Stimulated activated CD8-positive, alpha-beta memory T cell treated with anti-CD3 and anti-CD28 coated beads, Interleukin-4, amount 100 ng/mL, for 24 hours (primary cell): ENCODE data around the gene VPS16.
"Not testable (repeated sequence)": the region's sequence is repeated elsewhere in the genome, so short reads cannot be mapped to it uniquely, and the experiment has no call there.

Experiments
- DNase-seq: peaks from one replicate; pipeline ENCODE4 v3.0.0-alpha.2; 2020; ENCODE audit warnings: low read depth

VPS16 gene

DNA sequence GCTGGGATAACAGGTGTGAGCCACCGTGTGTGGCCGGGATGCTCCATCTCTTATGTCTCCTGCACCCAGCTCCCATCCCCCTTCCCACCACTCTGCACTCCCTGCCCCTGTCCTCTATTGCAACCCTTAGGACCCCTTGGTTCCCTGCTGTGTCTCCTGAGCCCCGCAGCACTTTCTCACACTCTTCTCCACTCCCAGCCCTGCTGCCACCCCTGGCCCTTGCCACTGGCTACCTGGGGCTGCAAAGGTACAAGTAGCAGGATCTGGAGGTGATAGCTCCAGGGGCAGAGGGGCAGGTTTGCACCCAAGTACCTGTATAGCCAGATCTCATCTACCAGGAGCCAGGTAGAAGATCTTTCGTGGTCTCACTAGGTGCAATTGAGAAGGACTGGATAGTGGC lies 33.5 kb upstream of the VPS16 start:
- DNase-seq, result no peak

DNA sequence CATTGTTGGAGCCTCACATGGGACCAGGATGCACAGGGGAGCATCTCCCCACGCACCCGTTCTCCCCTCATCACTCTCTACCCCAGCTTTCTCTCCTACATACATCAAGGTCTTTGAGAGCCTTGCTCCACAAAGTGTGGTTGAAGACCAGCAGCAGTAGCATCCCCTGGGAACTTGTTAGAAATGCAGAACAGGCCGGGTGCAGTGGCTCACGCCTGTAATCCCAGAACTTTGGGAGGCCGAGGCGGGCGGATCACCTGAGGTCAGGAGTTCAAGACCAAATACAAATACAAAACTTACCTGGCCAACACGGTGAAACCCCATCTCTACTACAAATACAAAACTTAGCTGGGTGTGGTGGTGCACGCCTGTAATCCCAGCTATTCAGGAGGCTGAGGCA lies 32.6 kb upstream of the VPS16 start:
- not testable (repeated sequence) for DNase-seq

DNA sequence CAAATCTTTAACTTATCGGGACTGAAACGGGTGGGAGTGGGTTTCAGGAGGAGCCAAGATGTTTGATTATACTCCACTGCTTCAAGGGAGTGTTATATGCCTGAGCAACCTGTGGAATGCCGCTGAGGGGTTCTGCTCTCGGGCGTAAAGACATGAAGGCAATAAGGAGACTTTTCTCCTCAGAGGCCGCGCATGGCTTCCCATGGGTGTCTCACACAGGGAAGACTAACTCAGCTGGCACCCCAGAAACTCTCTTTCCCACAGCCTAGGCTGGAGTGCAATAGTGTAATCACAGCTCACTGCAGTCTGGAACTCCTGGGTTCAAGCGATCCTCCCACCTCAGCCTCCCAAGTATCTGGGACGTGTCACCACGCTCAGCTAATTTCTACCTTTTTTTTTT lies 30.9 kb upstream of the VPS16 start:
- no peak for DNase-seq

DNA sequence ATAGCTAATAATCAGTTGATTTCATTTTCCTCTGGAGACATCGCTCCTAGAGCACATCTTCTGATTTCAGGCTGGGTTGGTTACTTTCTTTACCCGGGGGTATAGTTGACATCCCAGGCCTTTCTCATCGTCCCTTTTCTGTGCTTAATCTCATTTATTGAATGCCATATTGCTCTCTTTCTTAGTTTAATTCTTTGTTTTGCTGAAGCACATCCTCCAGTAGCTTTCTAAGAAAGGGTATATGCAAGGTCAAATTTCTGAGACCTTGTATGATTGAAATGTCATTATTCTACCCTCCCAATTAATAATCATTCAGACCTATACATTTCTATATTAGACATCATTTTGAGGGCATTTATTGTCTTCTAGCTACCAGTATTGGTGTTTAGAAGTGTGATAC lies 28.4 kb upstream of the VPS16 start:
- no peak for DNase-seq

DNA sequence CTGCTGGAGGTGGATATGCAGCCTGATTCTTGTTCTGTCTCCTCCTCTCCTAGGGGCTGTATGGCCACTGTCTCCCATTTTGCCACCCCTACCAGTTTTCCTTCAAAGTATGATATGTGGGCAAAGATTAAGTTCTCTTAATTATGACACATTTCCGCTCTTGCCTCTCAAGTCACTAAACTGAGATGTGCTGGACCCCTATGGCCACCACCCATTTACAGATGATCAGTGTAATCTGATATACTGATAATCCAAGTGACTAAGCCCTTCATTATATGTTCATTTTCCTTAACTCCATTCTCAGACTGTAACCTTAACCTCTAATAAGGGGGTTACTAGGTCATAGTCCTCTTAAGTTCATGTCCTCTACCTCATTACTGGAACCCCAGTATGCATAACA lies 26.5 kb upstream of the VPS16 start:
- DNase-seq, result no peak

DNA sequence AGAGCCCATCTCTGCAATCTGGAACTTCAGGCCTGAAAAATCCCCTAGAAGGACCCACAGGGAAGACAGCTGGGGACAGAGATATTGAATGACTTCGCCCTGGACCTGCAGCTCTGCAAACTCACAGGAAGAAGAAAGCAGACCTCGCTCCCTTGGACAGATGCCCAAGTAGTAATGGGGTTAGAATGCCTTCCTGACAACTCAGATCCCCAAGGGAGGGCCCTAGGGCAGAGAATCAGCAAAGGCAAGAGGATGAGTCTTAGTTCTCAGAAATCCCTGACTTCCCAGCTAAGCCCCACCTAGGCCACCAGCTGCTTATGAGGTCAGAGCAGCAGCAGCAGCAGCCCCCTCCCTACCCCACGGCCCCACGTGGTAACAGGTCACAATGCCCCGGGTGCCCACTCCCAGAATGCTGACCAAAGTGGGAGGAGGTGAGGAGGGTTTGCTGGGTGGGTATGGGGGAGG lies 25.9 kb upstream of the VPS16 start, which contains the start of gene C20orf141:
Gene C20orf141 (plus strand): TSS at position 401 of the 465 bp plus-strand sequence. CDS start 198 bp downstream, outside the sequence.
- no peak for DNase-seq

DNA sequence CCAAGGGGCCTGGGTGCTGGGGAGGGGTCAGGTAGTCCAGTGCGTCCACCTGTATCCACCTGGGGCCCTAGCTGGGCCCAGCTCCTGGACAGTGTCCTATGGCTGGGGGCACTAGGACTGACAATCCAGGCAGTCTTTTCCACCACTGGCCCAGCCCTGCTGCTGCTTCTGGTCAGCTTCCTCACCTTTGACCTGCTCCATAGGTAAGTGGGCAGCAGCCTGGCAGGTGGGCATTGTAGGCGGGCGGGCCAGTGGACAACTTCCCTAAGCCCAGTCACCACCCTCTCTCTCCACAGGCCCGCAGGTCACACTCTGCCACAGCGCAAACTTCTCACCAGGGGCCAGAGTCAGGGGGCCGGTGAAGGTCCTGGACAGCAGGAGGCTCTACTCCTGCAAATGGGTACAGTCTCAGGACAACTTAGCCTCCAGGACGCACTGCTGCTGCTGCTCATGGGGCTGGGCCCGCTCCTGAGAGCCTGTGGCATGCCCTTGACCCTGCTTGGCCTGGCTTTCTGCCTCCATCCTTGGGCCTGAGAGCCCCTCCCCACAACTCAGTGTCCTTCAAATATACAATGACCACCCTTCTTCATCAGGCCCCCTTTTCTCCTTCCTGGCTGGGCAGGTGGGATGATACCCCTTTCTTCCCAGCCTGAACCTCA lies 25.2 kb upstream of the VPS16 start:
- DNase-seq, result no peak

DNA sequence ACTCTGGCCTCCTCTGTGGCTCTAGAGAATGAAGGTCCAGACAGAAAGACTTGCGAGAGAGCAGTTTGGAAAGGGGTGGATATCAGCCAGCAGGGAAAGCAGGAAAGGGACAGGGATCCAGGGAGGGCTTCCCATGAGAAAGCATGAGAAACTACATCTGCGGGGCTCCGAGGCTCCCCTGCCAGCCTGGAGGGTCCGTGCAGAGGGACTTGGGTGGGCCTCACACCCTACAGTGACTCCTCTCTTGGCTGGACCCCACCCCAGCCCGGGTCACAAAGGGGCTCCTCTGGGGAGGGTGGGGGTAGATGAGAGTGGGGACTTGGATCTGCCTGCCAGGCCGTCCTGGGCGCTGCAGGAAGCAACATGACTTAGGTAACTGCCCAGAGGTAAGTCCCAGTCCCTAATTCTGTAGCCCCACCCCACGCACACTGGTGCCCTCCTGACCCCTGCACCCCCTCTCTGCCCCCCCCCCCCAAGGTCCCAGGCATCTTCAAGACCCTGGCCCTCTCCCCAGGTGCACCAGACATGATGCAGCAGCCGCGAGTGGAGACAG lies 24.4 kb upstream of the VPS16 start, which contains the start of gene TMEM239:
Gene TMEM239 (plus strand): TSS at position 335 of the 553 bp plus-strand sequence. CDS start 191 bp downstream, at position 526.
- no peak for DNase-seq

DNA sequence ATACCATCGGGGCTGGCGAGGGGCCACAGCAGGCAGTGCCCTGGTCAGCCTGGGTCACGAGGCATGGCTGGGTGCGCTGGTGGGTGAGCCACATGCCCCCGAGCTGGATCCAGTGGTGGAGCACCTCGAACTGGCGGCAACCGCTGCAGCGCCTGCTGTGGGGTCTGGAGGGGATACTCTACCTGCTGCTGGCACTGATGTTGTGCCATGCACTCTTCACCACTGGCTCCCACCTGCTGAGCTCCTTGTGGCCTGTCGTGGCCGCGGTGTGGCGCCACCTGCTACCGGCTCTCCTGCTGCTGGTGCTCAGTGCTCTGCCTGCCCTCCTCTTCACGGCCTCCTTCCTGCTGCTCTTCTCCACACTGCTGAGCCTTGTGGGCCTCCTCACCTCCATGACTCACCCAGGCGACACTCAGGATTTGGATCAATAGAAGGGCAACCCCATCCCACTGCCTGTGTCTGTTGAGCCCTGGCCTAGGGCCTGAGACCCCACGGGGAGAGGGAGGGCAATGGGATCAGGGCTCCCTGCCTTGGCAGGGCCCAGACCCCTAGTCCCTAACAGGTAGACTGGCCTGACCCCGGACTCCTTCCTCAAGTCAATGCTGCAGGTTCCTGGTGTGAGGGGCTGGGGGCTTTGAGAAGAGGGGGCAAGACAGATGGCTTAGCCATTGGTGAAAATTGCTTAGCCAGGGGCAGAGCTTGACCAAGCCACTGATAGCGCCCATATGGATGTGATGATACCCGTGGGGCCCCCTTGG lies 23.8 kb upstream of the VPS16 start:
- no peak for DNase-seq

DNA sequence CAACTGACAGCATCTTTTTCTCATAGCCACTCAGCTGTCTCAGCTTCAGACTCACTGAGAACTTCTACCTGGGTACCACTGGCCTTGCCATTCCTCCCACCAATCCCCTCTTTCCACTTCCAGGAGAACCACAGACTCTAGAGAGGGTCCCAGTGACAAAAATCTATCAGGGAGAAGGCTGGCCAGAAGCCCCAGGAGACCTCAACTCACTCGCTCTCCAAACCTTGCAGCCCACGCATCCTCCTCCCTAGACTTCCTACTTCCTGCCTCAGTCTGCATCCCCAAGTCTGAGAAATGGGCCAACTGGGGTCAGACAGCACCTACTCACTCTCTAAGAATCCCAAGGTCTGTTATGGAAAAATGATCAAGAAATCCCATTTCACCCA lies 23.2 kb upstream of the VPS16 start:
- DNase-seq, result no peak

DNA sequence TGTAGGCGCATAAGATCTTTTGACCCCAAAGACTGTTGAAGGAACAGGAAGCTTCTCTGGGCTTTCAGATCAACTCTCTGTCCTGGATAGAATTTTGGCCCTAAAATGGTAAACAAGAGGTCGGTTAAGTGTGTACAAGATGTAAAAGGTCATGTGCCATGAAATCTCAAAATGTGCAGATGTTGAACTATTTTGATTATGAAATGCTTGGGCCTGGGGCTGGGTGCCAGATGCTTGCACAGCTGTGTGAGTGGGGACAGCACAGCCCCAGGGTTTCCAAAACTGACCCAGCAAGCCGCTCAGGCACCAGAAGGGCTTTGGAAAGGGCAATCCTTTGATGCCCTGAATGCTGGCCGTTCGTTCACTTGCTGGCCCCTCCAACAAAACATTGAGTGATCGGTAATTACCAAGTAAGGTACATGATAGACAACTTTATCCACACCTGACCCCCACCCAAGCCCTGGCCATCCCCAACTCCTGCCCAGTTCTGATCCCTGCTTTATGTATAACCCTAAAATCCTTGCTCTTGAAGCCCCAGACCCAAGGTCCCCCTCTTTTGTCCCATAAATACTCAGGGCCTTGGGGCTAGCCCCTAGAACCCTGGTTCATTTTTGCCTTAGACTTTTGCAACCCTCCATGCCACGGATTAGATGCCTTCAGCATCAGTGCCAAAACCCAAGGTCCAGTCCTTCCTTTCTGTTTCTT lies 22.5 kb upstream of the VPS16 start:
- DNase-seq, result no peak

DNA sequence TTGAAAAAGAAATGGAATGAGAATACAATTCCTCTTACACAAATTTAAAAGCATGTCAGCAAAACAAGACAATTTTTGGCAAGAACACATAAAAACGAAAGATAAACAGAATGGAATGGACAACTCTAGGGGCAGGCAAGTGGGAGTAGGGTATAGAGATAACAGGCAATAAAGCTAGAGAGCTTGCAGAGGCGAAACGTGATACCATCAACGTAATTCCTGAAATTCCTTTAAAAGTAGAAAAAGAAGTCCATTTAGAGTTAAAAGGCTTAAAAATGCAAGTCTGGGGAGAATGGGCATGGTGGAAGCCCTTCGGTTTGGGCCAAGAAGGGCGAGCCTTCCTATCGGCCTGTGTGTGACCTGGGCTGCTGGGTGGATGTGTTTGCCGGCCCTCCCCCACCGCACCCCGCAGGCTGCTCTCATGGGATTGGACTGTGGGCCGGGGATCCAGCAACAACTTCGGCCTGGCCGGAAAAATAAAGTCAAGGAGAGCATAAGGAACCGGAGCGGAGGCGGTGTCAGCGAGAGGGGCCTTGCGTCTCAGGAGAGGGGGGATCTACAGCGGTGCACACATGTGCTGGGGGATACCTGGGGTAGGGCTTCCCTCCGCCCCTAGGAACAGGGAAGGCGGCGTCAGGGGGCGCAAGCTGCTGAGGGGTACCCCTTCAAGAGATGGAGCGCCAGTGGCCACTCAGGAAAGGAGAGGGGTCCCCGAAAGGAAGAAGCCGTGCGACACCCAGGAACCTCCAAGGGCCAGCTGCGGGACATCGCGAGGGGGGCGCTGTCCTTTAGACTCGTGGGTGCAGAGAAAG lies 20.3 kb upstream of the VPS16 start:
- DNase-seq, result no peak

DNA sequence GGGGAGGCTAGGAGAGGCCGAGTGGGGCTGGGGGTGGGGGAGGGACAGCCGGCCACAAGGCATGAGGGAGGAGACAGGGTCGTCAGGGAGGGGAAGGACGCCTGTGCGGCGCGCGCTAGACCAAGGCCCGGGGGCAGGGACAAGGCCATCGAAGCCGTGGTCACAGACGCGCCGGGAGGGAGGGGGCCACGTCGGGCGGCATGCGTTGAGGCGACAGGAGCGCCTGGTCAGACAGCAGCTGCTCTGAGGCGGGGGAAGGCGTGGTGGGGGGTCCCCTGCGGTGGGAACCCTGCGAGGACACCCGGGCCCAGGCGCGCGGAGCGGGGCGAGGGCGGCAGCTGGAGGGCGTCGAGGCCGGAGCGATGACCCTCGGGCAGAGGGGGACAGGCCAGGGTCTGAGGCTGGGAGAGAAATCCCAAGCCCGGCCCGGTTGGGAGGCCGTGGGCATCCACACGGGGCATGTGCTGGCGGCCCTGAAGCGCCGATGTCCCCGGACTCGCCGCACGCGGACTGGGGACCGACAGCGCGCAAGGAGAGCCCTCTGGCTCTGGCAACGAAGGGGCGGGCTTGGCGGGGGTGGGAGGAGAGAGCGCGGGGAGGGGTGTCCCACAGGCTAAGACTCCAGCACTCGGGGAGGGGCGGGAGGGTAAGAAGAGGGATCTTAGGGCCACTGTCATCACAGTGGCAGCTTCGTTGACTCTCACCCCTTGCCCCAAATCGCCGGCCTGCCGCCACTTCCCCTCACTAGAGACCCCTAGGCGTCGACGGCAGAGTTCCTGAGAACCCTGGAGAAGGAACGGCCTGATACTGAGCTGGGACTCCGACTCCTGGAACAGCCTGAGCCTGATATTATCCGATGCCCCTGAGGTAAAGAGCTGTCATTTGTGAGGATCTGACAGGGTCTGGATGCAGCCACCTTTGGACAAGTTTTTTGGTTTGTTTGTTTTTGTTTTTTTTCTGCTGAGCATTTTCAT lies 19.4 kb upstream of the VPS16 start:
- no peak for DNase-seq

DNA sequence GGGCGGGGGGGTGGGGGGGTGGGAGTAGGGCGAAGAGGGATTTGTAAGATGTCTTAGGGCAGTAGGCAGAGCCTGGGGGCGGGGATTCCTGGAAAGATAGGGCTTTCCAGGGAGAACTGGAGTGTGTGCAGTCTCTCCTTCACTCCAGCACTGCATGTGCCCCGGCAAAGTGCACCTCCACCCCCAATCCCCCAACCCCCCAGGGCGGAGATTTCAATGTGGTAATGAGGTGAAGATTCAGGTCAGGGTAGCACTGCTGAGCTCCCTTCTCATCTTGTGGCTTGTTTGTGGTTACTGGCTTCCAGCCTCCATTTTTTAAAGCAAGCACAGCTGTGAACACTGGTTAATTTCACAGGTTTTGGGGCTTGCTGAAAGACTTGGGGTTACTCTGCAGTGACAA lies 18.5 kb upstream of the VPS16 start:
- peak; percentile 23 for DNase-seq

DNA sequence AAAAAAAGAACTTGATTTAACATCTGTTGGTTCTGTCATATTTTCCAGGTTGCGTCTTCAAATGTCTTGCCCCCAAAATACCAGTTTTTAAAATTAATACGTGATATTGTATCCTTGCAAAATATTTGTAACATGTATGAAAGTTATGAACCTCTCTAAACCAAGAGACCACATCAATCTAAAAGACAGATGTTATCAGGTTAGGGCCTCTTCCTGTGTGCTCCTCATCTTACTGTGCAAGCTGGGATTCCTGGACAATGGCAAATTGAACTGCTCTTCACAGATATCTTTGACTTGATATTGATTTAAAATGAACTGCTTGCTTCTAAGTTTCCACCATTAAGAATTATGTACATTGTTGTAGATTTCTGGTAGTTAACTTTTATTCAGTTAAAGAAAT lies 14.8 kb upstream of the VPS16 start:
- DNase-seq, result no peak

DNA sequence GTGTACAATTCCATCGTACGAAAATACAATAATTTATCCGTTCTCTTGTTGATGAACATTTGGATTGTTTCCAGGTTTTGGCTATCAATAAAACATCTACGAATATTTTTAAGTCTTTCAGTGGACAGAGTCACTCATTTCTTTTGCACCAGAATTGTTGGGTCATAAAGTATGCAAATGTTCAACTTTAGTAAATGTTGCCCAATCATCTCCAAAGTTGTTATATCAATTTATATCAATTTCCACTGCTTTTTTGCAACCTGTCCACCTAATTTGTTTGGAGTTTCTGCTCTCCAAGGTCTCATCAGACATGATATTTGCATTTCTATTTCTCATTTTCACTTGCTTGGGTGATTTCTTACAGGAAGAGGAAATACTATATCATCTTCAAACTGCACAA lies 13.9 kb upstream of the VPS16 start:
- DNase-seq, result no peak

DNA sequence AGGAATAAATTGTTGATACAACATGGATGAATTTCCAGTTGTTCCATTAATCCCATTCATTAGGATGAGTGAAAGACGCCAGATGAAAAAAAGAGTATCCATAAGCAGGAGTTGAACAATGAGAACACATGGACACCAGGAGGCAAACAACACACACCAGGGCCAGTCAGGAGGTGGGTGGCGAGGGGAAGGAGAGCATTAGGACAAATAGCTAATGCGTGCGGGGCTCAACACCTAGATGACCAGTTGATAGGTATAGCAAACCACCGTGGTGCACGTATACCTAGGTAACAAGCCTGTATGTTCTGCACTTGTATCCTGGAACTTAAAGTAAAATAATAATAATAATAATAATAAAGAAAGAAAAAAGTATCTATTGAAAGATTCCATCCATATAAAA lies 11.2 kb upstream of the VPS16 start:
- no peak for DNase-seq

DNA sequence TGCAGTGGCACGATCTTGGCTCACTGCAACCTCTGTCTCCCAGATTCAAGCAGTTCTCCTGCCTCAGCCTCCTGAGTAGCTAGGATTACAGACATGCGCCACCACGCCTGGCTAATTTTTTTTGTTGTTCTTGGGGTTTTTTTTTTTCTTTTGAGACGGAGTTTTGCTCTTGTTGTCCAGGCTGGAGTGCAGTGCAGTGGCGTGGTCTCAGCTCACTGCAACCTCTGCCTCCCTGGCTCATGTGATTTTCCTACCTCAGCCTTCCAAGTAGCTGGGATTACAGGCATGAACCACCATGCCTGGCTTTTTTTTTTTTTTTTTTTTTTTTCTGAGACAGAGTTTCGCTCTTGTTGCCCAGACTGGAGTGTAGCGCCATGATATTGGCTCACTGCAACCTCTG lies 9.3 kb upstream of the VPS16 start:
- DNase-seq, result not testable (repeated sequence)

DNA sequence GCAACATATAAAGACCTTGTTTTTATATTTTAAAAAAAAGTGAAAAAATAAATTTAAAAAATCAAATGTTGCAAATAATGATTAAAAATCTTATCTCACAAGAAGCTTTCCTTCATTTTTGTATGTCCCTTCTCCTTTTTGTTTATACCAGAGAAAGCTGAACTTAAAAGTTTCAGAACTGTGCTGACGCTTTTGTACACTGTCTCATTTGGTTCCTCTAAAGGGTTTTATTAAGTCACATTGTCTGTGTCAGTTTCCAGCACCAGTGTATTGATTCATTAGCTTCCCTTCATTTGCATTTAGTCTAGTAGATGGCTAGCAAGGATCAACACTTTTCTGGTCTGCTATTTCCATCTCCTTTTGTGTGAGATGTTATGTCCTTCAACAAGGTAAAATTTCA lies 6.8 kb upstream of the VPS16 start:
- no peak for DNase-seq

DNA sequence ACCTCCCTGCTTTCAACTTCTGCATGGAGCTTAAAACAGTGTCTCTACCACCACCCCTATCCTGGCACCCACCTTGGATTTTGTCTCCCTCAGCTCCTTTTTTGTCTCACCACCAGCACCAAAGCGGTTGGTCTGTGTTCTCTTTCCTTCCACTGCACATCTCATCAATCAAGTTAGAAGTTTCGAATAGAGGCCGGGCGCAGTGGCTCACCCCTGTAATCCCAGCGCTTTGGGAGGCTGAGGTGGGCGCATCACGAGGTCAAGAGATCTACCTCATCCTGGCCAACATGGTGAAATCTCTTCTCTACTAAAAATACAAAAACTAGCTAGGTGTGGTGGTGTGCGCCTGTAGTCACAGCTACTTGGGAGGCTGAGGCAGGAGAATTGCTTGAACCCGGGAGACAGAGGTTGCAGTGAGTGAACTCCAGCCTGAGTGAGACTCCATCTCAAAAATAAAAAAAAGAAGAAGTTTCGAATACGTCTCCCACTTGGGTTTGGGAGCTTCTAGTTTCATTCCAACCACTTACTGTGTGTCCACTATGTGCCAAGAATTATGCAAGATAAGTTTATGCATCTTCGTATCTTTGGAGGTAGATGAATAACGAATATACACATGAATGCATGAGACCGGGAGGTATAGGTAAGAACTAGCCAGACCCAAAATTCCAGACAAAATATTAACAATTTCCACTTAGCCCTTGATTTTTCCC lies 6.0 kb upstream of the VPS16 start:
- no peak for DNase-seq
